Naive B cell (primary cell): ENCODE results near the gene RBMS3. TPM values are rescaled to one million over a fixed set of nuclear protein-coding genes. Genes with fewer than 3 reads are reported as not detected.

Experiments used
- ATAC-seq, 2 donors: fragments of 150-1000 bp; cut with Tn5 transposase; 2 replicates each; pipeline ENCODE4 v1.10.0; 2021; ENCODE audit warnings: low read depth in 2 of 2, mild to moderate bottlenecking in 2 of 2, moderate library complexity in 2 of 2
- DNase-seq: peaks from one replicate; pipeline ENCODE4 v3.0.0; 2022
- H3K27ac Mint-ChIP-seq, 6 donors: one replicate each; pipeline ENCODE4 v1.8.0; 2020 to 2022; ENCODE audit warnings: mild to moderate bottlenecking in 6 of 6, mixed read lengths in 6 of 6, moderate library complexity in 5 of 6, inconsistent platforms in 2 of 6
- H3K27me3 Mint-ChIP-seq, 3 donors: one replicate each; pipeline ENCODE4 v1.8.0; 2021 to 2022; ENCODE audit warnings: mixed read lengths in 3 of 3, mild to moderate bottlenecking in 1 of 3
- H3K36me3 Mint-ChIP-seq, 2 donors: one replicate each; pipeline ENCODE4 v1.8.0; 2020 to 2022; ENCODE audit warnings: mixed read lengths in 2 of 2, inconsistent platforms in 1 of 2, mild to moderate bottlenecking in 1 of 2
- H3K4me1 Mint-ChIP-seq, 3 donors: one replicate each; pipeline ENCODE4 v1.8.0; 2020 to 2022; ENCODE audit warnings: mixed read lengths in 3 of 3, inconsistent platforms in 1 of 3, mild to moderate bottlenecking in 1 of 3, moderate library complexity in 1 of 3
- H3K4me3 Mint-ChIP-seq, 8 donors: one replicate each; pipeline ENCODE4 v1.8.0; 2020 to 2022; ENCODE audit warnings: mild to moderate bottlenecking in 8 of 8, mixed read lengths in 8 of 8, moderate library complexity in 8 of 8, inconsistent platforms in 2 of 8
- H3K9me3 Mint-ChIP-seq, 7 donors: one replicate each; pipeline ENCODE4 v1.8.0; 2020 to 2022; ENCODE audit warnings: mixed read lengths in 7 of 7, mild to moderate bottlenecking in 5 of 7, inconsistent platforms in 2 of 7, moderate library complexity in 1 of 7
- polyA plus RNA-seq, 6 donors: library from polyadenylated mRNA; unstranded; fragments of 300-500 nt; fragmentation: Illumina TruSeq; gene quantifications; one replicate each; pipeline ENCODE4 v1.2.3, GENCODE V29; 2021; ENCODE audit warnings: low read depth in 6 of 6

Gene RBMS3
- polyA plus RNA-seq, 6 donors from 2014 or later, result 0.12 to 1.3 (median 0.45) TPM; not detected in 3

- no peak for DNase-seq
- Mint-ChIP-seq H3K4me3 (no peak overlapping the region), H3K27me3 (no peaks in the 10 kb centered on the region), H3K27ac (no peak overlapping the region), H3K9me3 (peaks cover 0 to 2% (median 0%) of the 10 kb centered on the region in 7 donors), H3K36me3 (no peaks in the 10 kb centered on the region), H3K4me1 (no peaks in the 10 kb centered on the region)
- ATAC-seq, result no peak
These were observed 778.4 kb downstream of the RBMS3 start for GRCh38 chr3:30059240-30059639.
